Thoracic aorta (tissue), 2 donors: ENCODE measurements around the gene TIGIT. TPM values are rescaled to one million over a fixed set of nuclear protein-coding genes. Genes with fewer than 3 reads are reported as not detected.
"Not testable (repeated sequence)": the region's sequence is repeated elsewhere in the genome, so short reads cannot be mapped to it uniquely, and the experiment has no call there.

ENCODE experiments used
- ATAC-seq: fragments of 150-250 bp; one replicate; pipeline ENCODE4 v1.8.0; 2017; ENCODE audit warnings: low read depth; ENCODE audit not compliant: insufficient number of reproducible peaks, low FRiP score
- DNase-seq: peaks from one replicate; pipeline ENCODE4 v3.0.0-alpha.2; 2020; ENCODE audit warnings: low spot score
- H3K27ac ChIP-seq, 2 donors: fragments of 200-600 bp; sonication (generic); 1 replicate in 1 of 2; 2 replicates in 1 of 2; pipeline ENCODE4 v1.5.1; 2016; ENCODE audit warnings: mild to moderate bottlenecking in 2 of 2, moderate library complexity in 2 of 2
- H3K27me3 ChIP-seq: fragments of 200-600 bp; sonication (generic); replicated peaks from 2 replicates; pipeline ENCODE4 v1.6.0; 2016; ENCODE audit warnings: mild to moderate bottlenecking; ENCODE audit not compliant: insufficient read depth
- H3K36me3 ChIP-seq: fragments of 200-600 bp; sonication (generic); one replicate; pipeline ENCODE4 v1.5.1; 2016
- H3K4me1 ChIP-seq, 2 donors: fragments of 200-600 bp; sonication (generic); 1 replicate in 1 of 2; 2 replicates in 1 of 2; pipeline versions ENCODE4 v1.5.1 to v1.6.0; 2016; ENCODE audit warnings: low read depth in 2 of 2, mild to moderate bottlenecking in 1 of 2; ENCODE audit not compliant: control insufficient read depth in 1 of 2
- H3K4me3 ChIP-seq: fragments of 200-600 bp; sonication (generic); 2 replicates; pipeline ENCODE4 v1.5.1; 2016; ENCODE audit warnings: mild to moderate bottlenecking
- H3K9me3 ChIP-seq: fragments of 200-600 bp; sonication (generic); 2 replicates; pipeline ENCODE4 v1.5.1; 2016
- CTCF ChIP-seq: fragments of 200-600 bp; sonication (generic); IDR thresholded peaks from one replicate; pipeline ENCODE4 v1.5.1; 2019; ENCODE audit warnings: antibody characterized with exemption
- total RNA-seq, 2 donors: library from RNA; depleted of rRNA; stranded (reverse); fragments of >200 nt; gene quantifications; one replicate each; pipeline versions ENCODE4 v1.1.0 to v1.2.3, GENCODE V29; 2016

Gene TIGIT
- total RNA-seq, 2 donors from 2014 or later: 0.14 to 0.21 TPM

GRCh38 chr3:114270019-114270418 lies 23.8 kb upstream of the TIGIT start:
- ATAC-seq (no peak), DNase-seq (no peak)
- no peak overlapping the region for H3K4me3 ChIP-seq
- H3K27me3 ChIP-seq: no peaks in the 10 kb centered on the region
- no peaks in the 10 kb centered on the region for H3K4me1 ChIP-seq
- no peak overlapping the region for H3K27ac ChIP-seq
- H3K9me3 ChIP-seq: peaks cover 13% of the 10 kb centered on the region
- TF ChIP-seq CTCF: no peak
- H3K36me3 ChIP-seq: no peaks in the 10 kb centered on the region

DNA sequence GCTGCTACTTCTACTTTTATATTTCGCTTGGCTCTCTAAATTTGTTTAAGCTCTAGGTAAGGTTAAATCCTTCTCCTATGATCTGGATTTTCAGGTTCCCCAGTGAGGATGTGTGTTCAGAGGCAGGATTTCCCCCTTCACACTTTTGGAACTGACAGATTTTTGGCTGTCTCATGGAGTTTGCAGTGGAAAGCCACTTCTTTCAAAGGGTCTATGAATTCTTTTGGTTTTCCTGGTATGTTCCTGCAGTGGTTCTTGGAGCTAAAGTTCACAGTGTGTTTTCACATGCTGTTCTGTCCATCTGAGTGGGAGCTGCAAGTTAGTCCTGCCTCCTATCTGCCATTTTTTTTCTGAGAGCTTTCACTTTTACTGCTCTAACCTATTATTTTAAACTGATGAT lies 21.6 kb upstream of the TIGIT start:
- no peak overlapping the region for H3K27ac ChIP-seq
- no peaks in the 10 kb centered on the region for H3K27me3 ChIP-seq
- H3K9me3 ChIP-seq: peaks cover 13% of the 10 kb centered on the region
- DNase-seq: no peak
- no peak for TF ChIP-seq CTCF
- H3K4me1 ChIP-seq: no peaks in the 10 kb centered on the region
- no peak for ATAC-seq
- H3K4me3 ChIP-seq: no peak overlapping the region
- no peaks in the 10 kb centered on the region for H3K36me3 ChIP-seq

DNA sequence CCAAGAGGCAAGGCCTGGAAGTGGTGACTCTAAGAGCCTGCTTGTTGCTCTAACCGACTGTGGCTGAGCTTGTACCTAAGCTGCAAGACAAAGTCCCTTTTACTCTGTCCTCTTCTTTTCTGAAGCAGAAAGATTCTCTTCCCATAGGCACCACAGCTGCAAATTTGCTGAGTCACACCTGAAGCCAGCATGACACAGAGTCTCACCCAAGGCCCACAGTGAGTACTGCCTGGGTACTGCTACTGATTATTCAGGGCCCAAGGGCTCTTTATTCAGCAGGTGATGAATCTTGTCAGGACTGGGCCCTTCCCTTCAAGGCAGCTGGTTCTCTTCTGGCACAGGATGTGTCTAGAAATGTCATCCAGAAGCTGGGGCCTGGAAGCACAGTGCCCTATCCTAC lies 18.9 kb upstream of the TIGIT start:
- ATAC-seq (no peak), DNase-seq (no peak)
- peaks cover 4% of the 10 kb centered on the region for H3K9me3 ChIP-seq
- no peaks in the 10 kb centered on the region for H3K27me3 ChIP-seq
- no peak overlapping the region for H3K27ac ChIP-seq
- no peak for TF ChIP-seq CTCF
- H3K36me3 ChIP-seq: no peaks in the 10 kb centered on the region
- no peak overlapping the region for H3K4me3 ChIP-seq
- no peaks in the 10 kb centered on the region for H3K4me1 ChIP-seq

- not testable (repeated sequence) for H3K27ac ChIP-seq, H3K4me3 ChIP-seq, H3K27me3 ChIP-seq, H3K36me3 ChIP-seq, DNase-seq, H3K9me3 ChIP-seq, ATAC-seq, H3K4me1 ChIP-seq
Observed at GRCh38 chr3:114276856-114277255, 17.0 kb upstream of the TIGIT start.

GRCh38 chr3:114284644-114285043 lies 9.2 kb upstream of the TIGIT start:
- no peak overlapping the region for H3K4me3 ChIP-seq
- H3K9me3 ChIP-seq: no peaks in the 10 kb centered on the region
- no peaks in the 10 kb centered on the region for H3K27me3 ChIP-seq
- no peak for DNase-seq
- no peaks in the 10 kb centered on the region for H3K36me3 ChIP-seq
- ATAC-seq: no peak
- H3K4me1 ChIP-seq: no peaks in the 10 kb centered on the region
- no peak for TF ChIP-seq CTCF
- no peak overlapping the region for H3K27ac ChIP-seq

DNA sequence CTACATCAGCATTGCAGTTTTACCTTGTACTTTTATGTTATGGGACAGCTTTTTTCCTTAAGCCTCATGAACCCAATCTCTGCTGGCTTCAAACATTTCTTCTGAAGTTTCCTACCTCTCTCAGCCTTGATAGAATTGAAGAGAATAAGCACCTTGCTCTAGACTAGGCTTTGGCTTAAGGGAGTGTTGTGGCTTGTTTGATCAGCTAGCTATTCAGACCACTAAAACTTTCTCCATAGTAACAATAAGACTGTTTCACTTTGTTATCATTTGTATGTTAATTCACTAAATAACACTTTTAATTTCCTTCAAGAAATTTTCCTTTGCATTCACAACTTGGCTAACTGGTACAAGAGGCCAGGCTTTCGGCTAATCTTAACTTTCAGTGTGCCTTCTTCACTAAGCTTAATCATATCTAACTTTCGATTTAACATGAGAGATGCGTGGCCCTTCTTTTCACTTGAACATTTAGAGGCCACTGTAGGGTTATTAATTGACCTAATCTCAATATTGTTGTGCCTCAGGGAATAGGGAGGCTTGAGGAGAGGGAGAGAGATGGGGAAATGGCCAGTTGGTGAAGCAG lies 8.1 kb upstream of the TIGIT start:
- H3K36me3 ChIP-seq: no peaks in the 10 kb centered on the region
- no peaks in the 10 kb centered on the region for H3K27me3 ChIP-seq
- ATAC-seq (no peak), DNase-seq (no peak)
- no peaks in the 10 kb centered on the region for H3K4me1 ChIP-seq
- H3K4me3 ChIP-seq: no peak overlapping the region
- no peaks in the 10 kb centered on the region for H3K9me3 ChIP-seq
- no peak for TF ChIP-seq CTCF
- no peak overlapping the region for H3K27ac ChIP-seq
